Neural cell (in vitro differentiated cells): ENCODE measurements around the gene ZNF18. TPM values are rescaled to one million over a fixed set of nuclear protein-coding genes. Genes with fewer than 3 reads are reported as not detected.
"Not testable (repeated sequence)": the region's sequence is repeated elsewhere in the genome, so short reads cannot be mapped to it uniquely, and the experiment has no call there.

Source experiments
- H2AFZ ChIP-seq: fragments of 200-600, 300-800 bp; sonication (generic), shearing (Covaris generic); 2 replicates; pipeline ENCODE4 v1.6.0; 2014; ENCODE audit warnings: low read depth, mild to moderate bottlenecking, antibody characterized with exemption, low read length, moderate library complexity
- H3F3A ChIP-seq: fragments of 200-600 bp; shearing (Covaris generic); 2 replicates; pipeline ENCODE4 v1.6.1; 2016; ENCODE audit warnings: mild to moderate bottlenecking, moderate library complexity, mixed read lengths, antibody characterized with exemption, low read length; ENCODE audit not compliant: insufficient read depth, poor library complexity, severe bottlenecking
- H3K27ac ChIP-seq: fragments of 200-600, 300-800 bp; sonication (generic), shearing (Covaris generic); 2 replicates; pipeline ENCODE4 v1.5.1; 2014; ENCODE audit warnings: mild to moderate bottlenecking, low read length, moderate library complexity
- H3K27me3 ChIP-seq: fragments of 300-800, 200-600 bp; sonication (generic), shearing (Covaris generic); 2 replicates; pipeline ENCODE4 v1.6.0; 2014; ENCODE audit warnings: mild to moderate bottlenecking, low read depth, low read length, moderate library complexity; ENCODE audit not compliant: insufficient read depth
- H3K36me3 ChIP-seq: fragments of 300-800, 200-600 bp; sonication (generic), shearing (Covaris generic); 2 replicates; pipeline ENCODE4 v1.5.1; 2014; ENCODE audit warnings: mild to moderate bottlenecking, antibody characterized with exemption, low read length, moderate library complexity; ENCODE audit not compliant: insufficient read depth
- H3K4me2 ChIP-seq: fragments of 300-800, 200-600 bp; sonication (generic), shearing (Covaris generic); 2 replicates; pipeline ENCODE4 v1.6.0; 2014; ENCODE audit warnings: mild to moderate bottlenecking, low read length
- H3K4me3 ChIP-seq: fragments of 300-800, 200-600 bp; sonication (generic), shearing (Covaris generic); 2 replicates; pipeline ENCODE4 v1.5.1; 2014; ENCODE audit warnings: mild to moderate bottlenecking, low read length, moderate library complexity
- H3K79me2 ChIP-seq: fragments of 200-600 bp; shearing (Covaris generic); replicated peaks from 2 replicates; pipeline ENCODE4 v1.6.0; 2014; ENCODE audit warnings: mild to moderate bottlenecking, low read length, moderate library complexity; ENCODE audit not compliant: insufficient read depth
- H3K9ac ChIP-seq: fragments of 300-800, 200-600 bp; sonication (generic), shearing (Covaris generic); 2 replicates; pipeline ENCODE4 v1.6.1; 2016; ENCODE audit warnings: mild to moderate bottlenecking, low read length, mixed read lengths
- H3K9me2 ChIP-seq: fragments of 200-600 bp; shearing (Covaris generic); 2 replicates; pipeline ENCODE4 v1.6.1; 2016; ENCODE audit warnings: mild to moderate bottlenecking, low read length, mixed read lengths; ENCODE audit not compliant: insufficient read depth
- H3K9me3 ChIP-seq: fragments of 200-600, 300-800 bp; sonication (generic), shearing (Covaris generic); 2 replicates; pipeline ENCODE4 v1.6.1; 2016; ENCODE audit warnings: mild to moderate bottlenecking, mixed run types, low read length, moderate library complexity, mixed read lengths
- H4K20me1 ChIP-seq: fragments of 200-600 bp; shearing (Covaris generic); 2 replicates; pipeline ENCODE4 v1.6.1; 2016; ENCODE audit warnings: mild to moderate bottlenecking, mixed run types; ENCODE audit not compliant: insufficient read depth
- CTCF ChIP-seq: fragments of 450-650 bp; IDR thresholded peaks from 2 replicates; pipeline ENCODE4 v1.5.1; 2014; ENCODE audit warnings: antibody characterized with exemption, mild to moderate bottlenecking, moderate library complexity; ENCODE audit not compliant: poor library complexity, severe bottlenecking
- EP300 ChIP-seq: fragments of 450-650 bp; conservative IDR thresholded peaks from 2 replicates; pipeline ENCODE4 v1.6.1; 2014; ENCODE audit warnings: antibody characterized with exemption, mild to moderate bottlenecking, moderate library complexity; ENCODE audit not compliant: poor library complexity, severe bottlenecking
- EZH2 ChIP-seq: fragments of 200-600, 300-800 bp; shearing (Covaris generic), sonication (generic); IDR thresholded peaks from 2 replicates; pipeline ENCODE4 v1.6.1; 2014; ENCODE audit warnings: antibody characterized with exemption, low read length, borderline replicate concordance, mild to moderate bottlenecking; ENCODE audit not compliant: insufficient read depth, poor library complexity, severe bottlenecking
- MXI1 ChIP-seq: fragments of 450-650 bp; conservative IDR thresholded peaks from 2 replicates; pipeline ENCODE4 v1.6.1; 2014; ENCODE audit warnings: antibody characterized with exemption, mild to moderate bottlenecking; ENCODE audit not compliant: poor library complexity, severe bottlenecking
- POLR2AphosphoS5 ChIP-seq: IDR thresholded peaks from 2 replicates; pipeline ENCODE4 v1.6.1; 2012
- RAD21 ChIP-seq: fragments of 450-650 bp; conservative IDR thresholded peaks from 2 replicates; pipeline ENCODE4 v1.6.1; 2014; ENCODE audit warnings: antibody characterized with exemption, mild to moderate bottlenecking, moderate library complexity
- SMC3 ChIP-seq: fragments of 450-650 bp; conservative IDR thresholded peaks from 2 replicates; pipeline ENCODE4 v1.6.1; 2014; ENCODE audit warnings: antibody characterized with exemption, mild to moderate bottlenecking, moderate library complexity; ENCODE audit not compliant: poor library complexity
- TAF1 ChIP-seq: IDR thresholded peaks from 2 replicates; pipeline ENCODE4 v1.6.1; 2012; ENCODE audit warnings: low read depth
- polyA plus RNA-seq: library from polyadenylated mRNA; depleted of rRNA; stranded (reverse); fragments of >200 nt; gene quantifications from 2 replicates; pipeline ENCODE4 v1.2.3, GENCODE V29; 2014
- TF ChIP-seq, protein P1 (sequence below): IDR thresholded peaks from 2 replicates; pipeline ENCODE4 v1.6.1; 2012; ENCODE audit warnings: borderline replicate concordance

Gene ZNF18
- polyA plus RNA-seq, 1 donor from 2014 or later, result 18.6 TPM

- TF ChIP-seq MXI1 (no peak), SMC3 (no peak), TAF1 (no peak), EP300 (no peak), CTCF (no peak), EZH2 (no peak), RAD21 (no peak), POLR2AphosphoS5 (no peak)
- TF ChIP-seq, protein P1, sequence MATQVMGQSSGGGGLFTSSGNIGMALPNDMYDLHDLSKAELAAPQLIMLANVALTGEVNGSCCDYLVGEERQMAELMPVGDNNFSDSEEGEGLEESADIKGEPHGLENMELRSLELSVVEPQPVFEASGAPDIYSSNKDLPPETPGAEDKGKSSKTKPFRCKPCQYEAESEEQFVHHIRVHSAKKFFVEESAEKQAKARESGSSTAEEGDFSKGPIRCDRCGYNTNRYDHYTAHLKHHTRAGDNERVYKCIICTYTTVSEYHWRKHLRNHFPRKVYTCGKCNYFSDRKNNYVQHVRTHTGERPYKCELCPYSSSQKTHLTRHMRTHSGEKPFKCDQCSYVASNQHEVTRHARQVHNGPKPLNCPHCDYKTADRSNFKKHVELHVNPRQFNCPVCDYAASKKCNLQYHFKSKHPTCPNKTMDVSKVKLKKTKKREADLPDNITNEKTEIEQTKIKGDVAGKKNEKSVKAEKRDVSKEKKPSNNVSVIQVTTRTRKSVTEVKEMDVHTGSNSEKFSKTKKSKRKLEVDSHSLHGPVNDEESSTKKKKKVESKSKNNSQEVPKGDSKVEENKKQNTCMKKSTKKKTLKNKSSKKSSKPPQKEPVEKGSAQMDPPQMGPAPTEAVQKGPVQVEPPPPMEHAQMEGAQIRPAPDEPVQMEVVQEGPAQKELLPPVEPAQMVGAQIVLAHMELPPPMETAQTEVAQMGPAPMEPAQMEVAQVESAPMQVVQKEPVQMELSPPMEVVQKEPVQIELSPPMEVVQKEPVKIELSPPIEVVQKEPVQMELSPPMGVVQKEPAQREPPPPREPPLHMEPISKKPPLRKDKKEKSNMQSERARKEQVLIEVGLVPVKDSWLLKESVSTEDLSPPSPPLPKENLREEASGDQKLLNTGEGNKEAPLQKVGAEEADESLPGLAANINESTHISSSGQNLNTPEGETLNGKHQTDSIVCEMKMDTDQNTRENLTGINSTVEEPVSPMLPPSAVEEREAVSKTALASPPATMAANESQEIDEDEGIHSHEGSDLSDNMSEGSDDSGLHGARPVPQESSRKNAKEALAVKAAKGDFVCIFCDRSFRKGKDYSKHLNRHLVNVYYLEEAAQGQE, result no peak
- H4K20me1 ChIP-seq, result no peaks in the 10 kb centered on the region
- H3F3A ChIP-seq, result no peaks in the 10 kb centered on the region
- no peak overlapping the region for H3K4me3 ChIP-seq
- no peaks in the 10 kb centered on the region for H3K27me3 ChIP-seq
- H3K36me3 ChIP-seq, result no peaks in the 10 kb centered on the region
- H3K9me2 ChIP-seq, result no peaks in the 10 kb centered on the region
- H3K9ac ChIP-seq, result no peak overlapping the region
- no peaks in the 10 kb centered on the region for H3K79me2 ChIP-seq
- no peaks in the 10 kb centered on the region for H3K9me3 ChIP-seq
- H2AFZ ChIP-seq, result no peak overlapping the region
- no peak overlapping the region for H3K27ac ChIP-seq
- H3K4me2 ChIP-seq, result no peak overlapping the region
Observed at GRCh38 chr17:11943759-11944347, 53.4 kb downstream of the ZNF18 start.

- not testable (repeated sequence) for H3K27ac ChIP-seq, H3K4me3 ChIP-seq, H2AFZ ChIP-seq, H3K9me2 ChIP-seq, H3F3A ChIP-seq, H3K9me3 ChIP-seq, H3K4me2 ChIP-seq, H3K79me2 ChIP-seq, H3K9ac ChIP-seq, H4K20me1 ChIP-seq, H3K36me3 ChIP-seq, H3K27me3 ChIP-seq
Observed at GRCh38 chr17:11943086-11943485, 54.2 kb downstream of the ZNF18 start.

- Histone ChIP-seq H3K79me2 (no peaks in the 10 kb centered on the region), H3K9me2 (no peaks in the 10 kb centered on the region)
- TF ChIP-seq CTCF (no peak), POLR2AphosphoS5 (no peak)
Observed at GRCh38 chr17:11940904-11941303, 56.4 kb downstream of the ZNF18 start.

More at GRCh38 chr17:11940904-11941303, 56.4 kb downstream of the ZNF18 start:
- H3K27ac ChIP-seq, result no peak overlapping the region
- no peaks in the 10 kb centered on the region for H3K36me3 ChIP-seq
- H3K9ac ChIP-seq, result no peak overlapping the region
- no peak overlapping the region for H3K4me3 ChIP-seq
- H4K20me1 ChIP-seq, result no peaks in the 10 kb centered on the region
- H2AFZ ChIP-seq, result no peak overlapping the region
- H3F3A ChIP-seq, result no peaks in the 10 kb centered on the region
- H3K4me2 ChIP-seq, result no peak overlapping the region
- no peaks in the 10 kb centered on the region for H3K9me3 ChIP-seq
- H3K27me3 ChIP-seq, result no peaks in the 10 kb centered on the region
